ENCODE data around the gene MKRN1.
"Not testable (repeated sequence)": the region's sequence is repeated elsewhere in the genome, so short reads cannot be mapped to it uniquely, and the experiment has no call there.

Gene MKRN1

GRCh38 chr7:140484951-140485499, 5.7 kb upstream of the MKRN1 start:
- DNase-seq = no peak

GRCh38 chr7:140484479-140484878, 5.2 kb upstream of the MKRN1 start:
- DNase-seq = no peak

- DNase-seq = no peak
These were observed 407 bp upstream of the MKRN1 start for GRCh38 chr7:140479739-140480084.

GRCh38 chr7:140478246-140479061, 851 bp downstream of the MKRN1 start:
- DNase-seq = peak; percentile 27

- DNase-seq = no peak
These were observed 2.5 kb downstream of the MKRN1 start for GRCh38 chr7:140476698-140477261.

- DNase-seq = peak; percentile 44
These were observed 3.5 kb downstream of the MKRN1 start for GRCh38 chr7:140475747-140476333.

GRCh38 chr7:140463111-140463510, 16.2 kb downstream of the MKRN1 start:
- no peak for DNase-seq

GRCh38 chr7:140458916-140459315, 20.4 kb downstream of the MKRN1 start:
- DNase-seq = no peak

GRCh38 chr7:140458201-140458600, 21.1 kb downstream of the MKRN1 start:
- DNase-seq = no peak

GRCh38 chr7:140456551-140457051, 22.7 kb downstream of the MKRN1 start:
- no peak for DNase-seq

GRCh38 chr7:140455743-140456142, 23.6 kb downstream of the MKRN1 start:
- DNase-seq = no peak

GRCh38 chr7:140454657-140455015, 24.7 kb downstream of the MKRN1 start:
- no peak for DNase-seq

GRCh38 chr7:140453785-140454656, 25.3 kb downstream of the MKRN1 start:
- not testable (repeated sequence) for DNase-seq

GRCh38 chr7:140453273-140453672, 26.0 kb downstream of the MKRN1 start:
- DNase-seq = no peak

GRCh38 chr7:140451716-140452115, 27.6 kb downstream of the MKRN1 start:
- no peak for DNase-seq

- no peak for DNase-seq
These were observed 30.4 kb downstream of the MKRN1 start for GRCh38 chr7:140448781-140449480.

- no peak for DNase-seq
These were observed 31.5 kb downstream of the MKRN1 start for GRCh38 chr7:140447841-140448240.

GRCh38 chr7:140446467-140446866, 32.8 kb downstream of the MKRN1 start:
- DNase-seq = no peak

- no peak for DNase-seq
These were observed 37.8 kb downstream of the MKRN1 start for GRCh38 chr7:140441519-140441918.

- peak; percentile 7 for DNase-seq
These were observed 38.7 kb downstream of the MKRN1 start for GRCh38 chr7:140440593-140440992.

- DNase-seq = no peak
These were observed 39.9 kb downstream of the MKRN1 start for GRCh38 chr7:140439359-140439758.

All from fibroblast of skin of back (primary cell).